K562 (cell line): ENCODE measurements around the gene PLEKHG3.

ENCODE experiments used
- CTCF ChIP-seq, 3 experiments: IDR thresholded peaks in 2 of 3; conservative IDR thresholded peaks in 1 of 3; 2 replicates each; pipeline ENCODE4 v1.5.1; 2011 to 2012; ENCODE audit warnings: low read length in 3 of 3, mild to moderate bottlenecking in 3 of 3, control low read depth in 2 of 3, improper control_type of control experiment in 1 of 3, inconsistent platforms in 1 of 3, low read depth in 1 of 3, mixed read lengths in 1 of 3, moderate library complexity in 1 of 3; ENCODE audit not compliant: insufficient read depth in 2 of 3
- PCBP2 ChIP-seq: fragments of 200-400 bp; formaldehyde crosslinking; IDR thresholded peaks from 2 replicates; pipeline ENCODE4 v1.6.1; 2018; ENCODE audit warnings: low read length, low read depth, mild to moderate bottlenecking, moderate library complexity; ENCODE audit not compliant: poor library complexity, severe bottlenecking
- ZBTB34 ChIP-seq: fragments of 250-450 bp; sonication (Bioruptor Pico); IDR thresholded peaks from 2 replicates; pipeline ENCODE4 v1.8.0; 2021; ENCODE audit warnings: mild to moderate bottlenecking, moderate library complexity

- TF ChIP-seq ZBTB34 (no peak), CTCF (IDR thresholded peaks at IDR 0.05 in 2 of 3, conservative IDR thresholded peaks at IDR 0.05 in 1 of 3; ENCODE audit: insufficient read depth in 2 of 3, low read depth in 1 of 3, low read length in 3 of 3) (no peak), PCBP2 (no peak)
These were observed 30.9 kb upstream of the PLEKHG3 start for GRCh38 chr14:64673316-64673715.
